Vagina (tissue), 2 donors: Measurements from ENCODE around the gene LDB2.

Experiments used
- CTCF ChIP-seq, 3 experiments: fragments of 450-650 bp in 2 of 3; fragments of 200-600 bp in 1 of 3; sonication (generic) in 1 of 3; IDR thresholded peaks; one replicate each; pipeline ENCODE4 v1.5.1; 2017 to 2019; ENCODE audit warnings: antibody characterized with exemption in 3 of 3, mild to moderate bottlenecking in 2 of 3, moderate library complexity in 2 of 3
- POLR2A ChIP-seq, 2 donors: fragments of 450-650 bp; IDR thresholded peaks; one replicate each; pipeline ENCODE4 v1.6.1; 2017; ENCODE audit warnings: antibody characterized with exemption in 2 of 2, mild to moderate bottlenecking in 2 of 2, moderate library complexity in 2 of 2
- POLR2AphosphoS5 ChIP-seq, 2 donors: sonication (generic); formaldehyde crosslinking; IDR thresholded peaks; one replicate each; pipeline ENCODE4 v1.9.0; 2017; ENCODE audit warnings: antibody characterized with exemption in 2 of 2, mild to moderate bottlenecking in 2 of 2, low read depth in 1 of 2; ENCODE audit not compliant: insufficient read depth in 1 of 2

GRCh38 chr4:16869594-16870245, 28.7 kb downstream of the LDB2 start:
- TF ChIP-seq CTCF (IDR thresholded peaks at IDR 0.05) (no peak), POLR2AphosphoS5 (IDR thresholded peaks at IDR 0.05; ENCODE audit: insufficient read depth in 1 of 2, low read depth in 1 of 2) (no peak), POLR2A (IDR thresholded peaks at IDR 0.05) (no peak)
